HG02970 (cell line): ENCODE results near the gene SARDH.
"Not testable (repeated sequence)": the region's sequence is repeated elsewhere in the genome, so short reads cannot be mapped to it uniquely, and the experiment has no call there.

Experiments
- ATAC-seq: cut with Tn5 transposase; IDR thresholded peaks from one replicate; pipeline ENCODE4 v1.9.1; 2021; ENCODE audit warnings: mild to moderate bottlenecking, moderate library complexity, moderate number of reproducible peaks; ENCODE audit not compliant: unreplicated experiment, low FRiP score

SARDH gene

GRCh38 chr9:133687856-133688761 lies 50.0 kb downstream of the SARDH start:
- ATAC-seq: no peak

GRCh38 chr9:133686642-133687575 lies 51.2 kb downstream of the SARDH start:
- no peak for ATAC-seq

- ATAC-seq: no peak
Measured at GRCh38 chr9:133685653-133686609, 52.2 kb downstream of the SARDH start.

- ATAC-seq: no peak
Measured at GRCh38 chr9:133684936-133685361, 53.2 kb downstream of the SARDH start.

GRCh38 chr9:133684121-133684935 lies 53.8 kb downstream of the SARDH start:
- no peak for ATAC-seq

GRCh38 chr9:133683586-133684120 lies 54.5 kb downstream of the SARDH start:
- ATAC-seq: no peak

GRCh38 chr9:133682818-133683585 lies 55.1 kb downstream of the SARDH start:
- no peak for ATAC-seq

GRCh38 chr9:133681658-133682306 lies 56.4 kb downstream of the SARDH start:
- no peak for ATAC-seq

- no peak for ATAC-seq
Measured at GRCh38 chr9:133680976-133681657, 57.0 kb downstream of the SARDH start.

GRCh38 chr9:133680250-133680975 lies 57.7 kb downstream of the SARDH start:
- ATAC-seq: no peak

GRCh38 chr9:133679466-133680061 lies 58.6 kb downstream of the SARDH start:
- ATAC-seq: no peak

- ATAC-seq: no peak
Measured at GRCh38 chr9:133679056-133679455, 59.1 kb downstream of the SARDH start.

GRCh38 chr9:133677126-133678010 lies 60.8 kb downstream of the SARDH start:
- ATAC-seq: no peak

- ATAC-seq: no peak
Measured at GRCh38 chr9:133676450-133676849, 61.7 kb downstream of the SARDH start.

- not testable (repeated sequence) for ATAC-seq
Measured at GRCh38 chr9:133675796-133676195, 62.4 kb downstream of the SARDH start.
